ENCODE data around the gene NUFIP2.
"Not testable (repeated sequence)": the region's sequence is repeated elsewhere in the genome, so short reads cannot be mapped to it uniquely, and the experiment has no call there.

The NUFIP2 gene, protein sequence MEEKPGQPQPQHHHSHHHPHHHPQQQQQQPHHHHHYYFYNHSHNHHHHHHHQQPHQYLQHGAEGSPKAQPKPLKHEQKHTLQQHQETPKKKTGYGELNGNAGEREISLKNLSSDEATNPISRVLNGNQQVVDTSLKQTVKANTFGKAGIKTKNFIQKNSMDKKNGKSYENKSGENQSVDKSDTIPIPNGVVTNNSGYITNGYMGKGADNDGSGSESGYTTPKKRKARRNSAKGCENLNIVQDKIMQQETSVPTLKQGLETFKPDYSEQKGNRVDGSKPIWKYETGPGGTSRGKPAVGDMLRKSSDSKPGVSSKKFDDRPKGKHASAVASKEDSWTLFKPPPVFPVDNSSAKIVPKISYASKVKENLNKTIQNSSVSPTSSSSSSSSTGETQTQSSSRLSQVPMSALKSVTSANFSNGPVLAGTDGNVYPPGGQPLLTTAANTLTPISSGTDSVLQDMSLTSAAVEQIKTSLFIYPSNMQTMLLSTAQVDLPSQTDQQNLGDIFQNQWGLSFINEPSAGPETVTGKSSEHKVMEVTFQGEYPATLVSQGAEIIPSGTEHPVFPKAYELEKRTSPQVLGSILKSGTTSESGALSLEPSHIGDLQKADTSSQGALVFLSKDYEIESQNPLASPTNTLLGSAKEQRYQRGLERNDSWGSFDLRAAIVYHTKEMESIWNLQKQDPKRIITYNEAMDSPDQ

GRCh38 chr17:29293890-29294579 is at the start of gene NUFIP2:
Gene NUFIP2 (minus strand): TSS chr17:29294148. CDS start chr17:29294059, 89 bp downstream.
- DNase-seq, result peak; percentile 99

- no peak for DNase-seq
Observed at GRCh38 chr17:29342158-29342765, 48.3 kb upstream of the NUFIP2 start.

GRCh38 chr17:29341726-29342125 is 47.8 kb upstream of the NUFIP2 start:
- DNase-seq, result no peak

DNA sequence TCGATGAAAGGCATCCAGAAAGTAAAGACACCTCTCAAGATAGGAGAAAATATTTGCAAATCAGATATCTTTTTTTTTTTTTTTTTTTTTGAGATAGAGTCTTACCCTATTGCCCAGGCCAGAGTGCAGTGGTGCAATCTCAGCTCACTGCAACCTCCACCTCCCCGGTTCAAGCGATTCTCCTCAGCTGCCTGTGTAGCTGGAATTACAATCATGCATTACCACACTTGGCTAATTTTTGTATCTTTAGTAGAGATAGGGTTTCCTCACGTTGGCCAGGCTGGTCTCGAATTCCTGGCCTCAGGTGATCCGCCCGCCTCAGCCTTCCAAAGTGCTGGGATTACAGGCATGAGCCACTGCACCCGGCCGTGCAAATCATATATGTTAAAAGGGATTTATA is 45.1 kb upstream of the NUFIP2 start:
- DNase-seq, result not testable (repeated sequence)

DNA sequence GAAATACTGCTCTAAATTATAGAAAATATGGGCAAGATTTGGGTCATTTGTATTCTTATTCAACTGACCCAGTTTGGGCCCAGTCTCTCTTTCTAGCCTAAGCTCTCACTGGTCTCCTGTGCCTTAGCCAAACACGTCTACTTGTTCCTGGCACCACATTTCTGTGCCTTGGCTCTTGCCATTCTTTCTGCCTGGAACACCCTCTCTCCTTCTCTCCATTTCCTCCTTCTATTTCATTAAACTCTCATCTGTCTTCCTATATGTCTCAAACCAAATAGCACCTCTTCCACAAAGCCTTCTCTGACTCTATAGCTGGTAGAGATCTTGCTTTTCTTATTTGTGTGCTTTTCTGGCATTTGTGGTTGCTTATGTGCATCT is 37.7 kb upstream of the NUFIP2 start:
- DNase-seq, result no peak

- DNase-seq, result no peak
Observed at GRCh38 chr17:29331075-29331707, 37.2 kb upstream of the NUFIP2 start.

- DNase-seq, result no peak
Observed at GRCh38 chr17:29327412-29327811, 33.5 kb upstream of the NUFIP2 start.

- DNase-seq, result no peak
Observed at GRCh38 chr17:29326023-29326813, 32.3 kb upstream of the NUFIP2 start.

DNA sequence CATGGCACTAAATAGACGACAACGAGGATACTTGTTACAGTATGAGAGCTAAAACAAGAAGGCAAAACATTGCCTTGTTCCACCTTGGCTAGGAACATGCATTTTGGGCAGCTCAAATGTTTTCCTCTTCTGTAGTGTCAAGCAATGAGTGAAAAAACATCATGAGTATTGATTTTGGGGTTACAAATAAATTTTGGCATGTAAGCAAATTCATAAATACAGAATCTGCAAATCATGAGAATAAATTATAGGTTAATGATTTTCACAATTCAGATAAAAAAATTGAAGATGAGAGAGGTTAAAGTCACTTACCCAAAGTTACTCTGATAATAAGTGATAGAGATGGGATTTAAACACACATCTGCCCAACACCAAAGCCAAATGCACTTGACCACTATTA is 28.4 kb upstream of the NUFIP2 start:
- no peak for DNase-seq

DNA sequence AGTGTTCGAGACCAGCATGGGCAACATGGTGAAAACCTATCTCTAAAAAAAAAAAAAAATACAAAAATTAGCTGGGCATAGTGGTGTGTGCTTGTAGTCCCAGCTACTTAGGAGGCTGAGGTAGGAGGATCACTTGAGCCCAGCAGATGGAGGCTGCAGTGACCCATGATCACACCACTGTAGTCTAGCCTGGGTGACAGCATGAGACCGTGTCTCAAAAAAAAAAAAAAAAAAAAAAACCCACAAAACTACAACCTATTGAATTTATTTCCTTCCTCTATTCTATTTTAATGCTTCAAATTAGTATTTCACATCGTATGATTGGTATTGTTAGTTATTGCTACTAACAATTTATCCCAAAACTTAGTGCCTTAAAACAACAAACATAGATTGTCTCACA is 9.4 kb upstream of the NUFIP2 start:
- DNase-seq, result no peak

GRCh38 chr17:29299031-29299430 is 5.1 kb upstream of the NUFIP2 start:
- DNase-seq, result no peak

- DNase-seq, result no peak
Observed at GRCh38 chr17:29295420-29295819, 1.5 kb upstream of the NUFIP2 start.

- no peak for DNase-seq
Observed at GRCh38 chr17:29294580-29294900, 592 bp upstream of the NUFIP2 start.

GRCh38 chr17:29292992-29293889 is 707 bp downstream of the NUFIP2 start:
- DNase-seq, result peak; percentile 59

DNA sequence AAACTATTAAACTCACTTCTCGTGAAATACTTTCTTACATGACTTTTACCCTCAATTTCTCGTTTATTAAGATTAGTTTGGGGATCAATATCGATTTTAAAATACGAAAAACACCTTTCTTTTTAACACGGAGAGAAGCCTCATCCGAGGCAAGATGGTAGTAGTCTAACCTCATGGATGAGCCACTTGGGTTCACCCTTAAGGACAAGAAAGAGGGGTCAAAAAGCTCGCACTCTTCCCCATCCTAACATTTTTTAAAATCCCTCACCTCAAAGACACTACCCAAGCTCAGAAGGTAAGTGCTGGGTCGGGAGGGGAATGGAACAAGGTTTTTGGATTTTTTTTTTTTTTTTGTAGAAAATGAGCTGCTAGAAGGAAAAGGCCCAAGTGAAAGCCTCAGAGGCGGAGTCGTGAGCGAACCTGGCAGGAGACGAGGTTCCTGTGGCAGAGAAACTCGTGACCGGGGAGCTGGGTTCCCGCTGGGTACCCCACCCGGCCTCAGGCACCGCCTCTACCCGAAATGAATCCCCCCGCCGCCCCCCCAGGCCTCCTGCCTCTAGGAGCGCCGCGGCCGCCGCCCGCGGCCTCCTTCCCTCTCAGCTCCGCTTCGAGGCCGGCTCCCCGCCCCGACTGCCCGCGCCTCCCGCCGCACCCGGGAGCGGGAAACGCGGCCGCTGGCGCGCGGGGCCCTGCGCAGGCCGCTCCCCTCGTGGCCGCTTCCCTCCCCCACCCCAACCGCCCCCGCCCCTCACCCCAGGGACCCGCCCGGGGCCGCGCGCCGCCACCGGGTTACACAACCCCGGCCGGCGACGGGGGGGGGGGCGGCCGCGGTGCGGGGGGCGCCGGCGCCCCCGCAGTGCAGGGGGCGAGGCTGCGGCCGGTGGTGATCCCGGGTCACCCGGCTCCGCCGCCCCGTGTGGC is 1.6 kb downstream of the NUFIP2 start:
- DNase-seq, result peak; percentile 51

DNA sequence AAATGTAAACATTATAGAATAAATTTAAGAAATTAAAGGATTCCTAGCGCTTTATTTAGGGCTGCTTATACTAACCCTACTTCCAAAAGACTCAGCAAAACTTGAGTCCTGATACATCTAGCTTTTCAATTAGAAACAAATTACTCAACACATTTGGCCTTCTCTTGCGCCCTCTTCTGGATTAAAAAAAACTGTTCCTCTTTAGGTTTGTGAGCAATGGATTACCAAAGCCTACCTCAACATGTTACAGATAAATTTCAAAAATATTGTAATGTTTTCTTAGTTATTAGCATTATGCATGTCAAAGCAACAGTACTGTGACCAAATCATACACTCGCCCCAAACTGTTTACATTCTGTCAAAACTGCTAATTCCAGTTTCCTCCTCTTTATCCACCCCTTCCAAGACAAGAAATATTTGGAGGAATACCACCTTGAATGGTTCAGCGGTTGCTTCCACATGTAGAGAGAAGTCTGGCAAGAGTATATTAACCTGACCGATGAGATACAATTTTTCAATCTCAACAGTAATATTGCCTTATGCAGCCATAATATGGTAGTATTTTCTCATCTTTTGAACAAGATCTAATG is 2.7 kb downstream of the NUFIP2 start:
- DNase-seq, result peak; percentile 60

GRCh38 chr17:29289852-29290251 is 4.1 kb downstream of the NUFIP2 start:
- no peak for DNase-seq

DNA sequence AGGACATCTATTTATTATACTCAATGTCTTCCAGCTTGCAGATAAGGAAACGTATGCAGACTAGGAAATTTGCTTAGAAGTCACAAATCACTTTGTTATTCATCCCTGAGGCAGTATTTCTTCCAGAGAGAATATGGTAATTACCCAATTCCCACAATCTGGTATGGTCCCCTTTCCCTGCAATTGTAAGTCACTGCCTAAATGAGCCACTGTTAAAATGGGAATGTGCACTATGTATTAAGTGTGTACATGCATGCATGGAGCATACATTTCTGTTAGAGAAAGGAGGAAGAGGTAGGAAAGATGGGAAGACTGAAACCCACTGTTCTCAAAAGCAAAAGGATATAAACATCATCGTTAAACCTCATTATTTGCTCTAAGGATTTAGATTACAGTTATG is 10.0 kb downstream of the NUFIP2 start:
- DNase-seq, result no peak

GRCh38 chr17:29283496-29283895 is 10.5 kb downstream of the NUFIP2 start:
- DNase-seq, result no peak
